LNCaP clone FGC (cell line): ENCODE measurements around the gene HLCS.

Experiments
- DNase-seq: peaks from one replicate; pipeline ENCODE4 v3.0.0-alpha.2; 2011; ENCODE audit warnings: low read depth
- H3K4me3 ChIP-seq: 2 replicates; pipeline ENCODE4 v1.5.1; 2011; ENCODE audit warnings: mild to moderate bottlenecking, low read depth, low read length, control low read depth
- TF ChIP-seq, protein P1 (sequence below): IDR thresholded peaks from 2 replicates; pipeline ENCODE4 v1.5.1; 2012; ENCODE audit warnings: mild to moderate bottlenecking; ENCODE audit not compliant: control insufficient read depth, insufficient read depth; ENCODE audit errors: extremely low read depth

The HLCS gene

DNA sequence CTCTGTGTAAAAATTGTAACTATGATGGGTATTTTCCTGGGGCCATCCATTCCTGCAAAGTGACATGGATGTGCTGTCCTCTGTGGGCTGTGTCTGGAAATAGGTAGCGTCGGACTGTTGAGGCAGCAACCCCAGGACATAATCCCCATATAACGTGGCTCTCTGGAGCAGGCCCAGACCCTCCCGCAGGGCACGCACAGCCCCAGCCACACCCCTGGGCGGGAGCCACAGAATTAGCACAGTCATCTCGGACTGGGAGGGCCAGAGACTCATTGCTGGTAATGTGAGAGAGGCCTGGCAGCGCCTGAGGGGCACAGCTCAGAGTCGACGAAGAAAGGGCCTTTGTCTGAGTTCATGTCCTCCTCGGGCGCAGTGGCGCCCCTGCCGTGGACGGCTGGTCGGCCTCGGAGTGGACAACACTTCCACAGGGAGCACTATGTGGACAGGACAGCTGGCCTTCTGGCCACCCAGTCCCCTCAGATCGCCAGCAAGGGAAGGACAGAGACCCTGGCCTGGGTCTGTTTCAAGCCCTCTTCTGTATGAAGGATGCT lies 247.4 kb downstream of the HLCS start:
- no peak overlapping the region for H3K4me3 ChIP-seq
- TF ChIP-seq, protein P1, sequence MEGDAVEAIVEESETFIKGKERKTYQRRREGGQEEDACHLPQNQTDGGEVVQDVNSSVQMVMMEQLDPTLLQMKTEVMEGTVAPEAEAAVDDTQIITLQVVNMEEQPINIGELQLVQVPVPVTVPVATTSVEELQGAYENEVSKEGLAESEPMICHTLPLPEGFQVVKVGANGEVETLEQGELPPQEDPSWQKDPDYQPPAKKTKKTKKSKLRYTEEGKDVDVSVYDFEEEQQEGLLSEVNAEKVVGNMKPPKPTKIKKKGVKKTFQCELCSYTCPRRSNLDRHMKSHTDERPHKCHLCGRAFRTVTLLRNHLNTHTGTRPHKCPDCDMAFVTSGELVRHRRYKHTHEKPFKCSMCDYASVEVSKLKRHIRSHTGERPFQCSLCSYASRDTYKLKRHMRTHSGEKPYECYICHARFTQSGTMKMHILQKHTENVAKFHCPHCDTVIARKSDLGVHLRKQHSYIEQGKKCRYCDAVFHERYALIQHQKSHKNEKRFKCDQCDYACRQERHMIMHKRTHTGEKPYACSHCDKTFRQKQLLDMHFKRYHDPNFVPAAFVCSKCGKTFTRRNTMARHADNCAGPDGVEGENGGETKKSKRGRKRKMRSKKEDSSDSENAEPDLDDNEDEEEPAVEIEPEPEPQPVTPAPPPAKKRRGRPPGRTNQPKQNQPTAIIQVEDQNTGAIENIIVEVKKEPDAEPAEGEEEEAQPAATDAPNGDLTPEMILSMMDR: no peak
- DNase-seq: no peak

DNA sequence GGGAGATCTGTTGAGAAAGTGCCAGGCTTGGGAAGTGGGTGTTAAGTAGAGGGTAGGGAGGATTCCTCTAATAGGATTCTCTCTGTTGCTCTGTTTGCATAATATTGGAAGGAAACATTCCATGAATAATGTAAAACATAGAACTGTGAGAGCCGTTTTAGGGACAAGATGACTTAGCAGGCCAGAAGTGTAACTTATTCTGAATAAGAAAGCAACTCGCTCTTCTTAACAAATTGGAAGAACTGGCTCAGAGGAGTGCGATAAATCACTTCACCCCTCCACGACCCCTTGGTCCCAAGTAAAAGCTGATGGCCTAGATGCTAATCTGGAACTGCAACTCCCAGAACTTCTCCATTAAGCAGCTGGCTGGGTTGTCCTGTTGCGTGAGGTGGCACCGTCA lies 248.5 kb downstream of the HLCS start:
- TF ChIP-seq, protein P1: no peak
- H3K4me3 ChIP-seq: no peak overlapping the region
- DNase-seq: no peak

DNA sequence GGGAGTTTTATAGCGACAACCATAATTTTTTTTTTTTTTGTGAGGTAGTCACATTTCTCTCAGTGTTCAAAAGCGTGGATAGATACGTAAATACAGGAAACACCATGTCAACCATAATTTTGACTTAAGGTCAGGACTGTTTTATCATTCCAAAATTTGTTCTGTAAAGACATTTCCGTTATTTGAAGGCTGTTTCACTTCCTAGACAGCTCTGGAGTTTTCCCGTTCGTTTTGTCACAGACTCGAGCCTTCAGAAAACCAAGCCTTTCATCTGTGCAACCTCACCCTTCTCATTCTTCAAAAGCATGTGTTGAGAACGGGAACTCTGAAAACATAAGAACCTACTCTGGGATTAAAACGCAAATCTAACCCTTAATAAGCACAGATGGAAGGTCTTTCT lies 249.6 kb downstream of the HLCS start:
- H3K4me3 ChIP-seq: no peak overlapping the region
- TF ChIP-seq, protein P1: no peak
- DNase-seq: no peak

DNA sequence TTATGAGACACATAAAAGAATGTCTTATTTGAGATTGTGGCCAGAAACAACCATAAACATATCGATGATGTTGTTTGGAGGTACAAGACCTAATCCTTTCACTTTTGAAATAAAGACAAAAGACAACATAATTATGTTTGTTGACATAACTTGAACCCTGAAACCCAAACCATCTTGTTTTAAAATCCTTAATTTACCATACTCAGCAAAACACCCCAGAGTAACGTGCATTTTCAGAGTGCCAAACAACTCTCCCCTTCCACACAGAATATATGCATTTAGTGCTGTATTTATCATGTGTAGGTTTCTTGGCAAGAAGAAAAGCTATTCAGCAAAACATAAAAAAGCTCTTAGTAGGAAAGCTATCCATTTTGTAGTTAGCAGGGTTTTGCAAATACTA lies 250.1 kb downstream of the HLCS start:
- H3K4me3 ChIP-seq: no peak overlapping the region
- no peak for DNase-seq
- TF ChIP-seq, protein P1: no peak

DNA sequence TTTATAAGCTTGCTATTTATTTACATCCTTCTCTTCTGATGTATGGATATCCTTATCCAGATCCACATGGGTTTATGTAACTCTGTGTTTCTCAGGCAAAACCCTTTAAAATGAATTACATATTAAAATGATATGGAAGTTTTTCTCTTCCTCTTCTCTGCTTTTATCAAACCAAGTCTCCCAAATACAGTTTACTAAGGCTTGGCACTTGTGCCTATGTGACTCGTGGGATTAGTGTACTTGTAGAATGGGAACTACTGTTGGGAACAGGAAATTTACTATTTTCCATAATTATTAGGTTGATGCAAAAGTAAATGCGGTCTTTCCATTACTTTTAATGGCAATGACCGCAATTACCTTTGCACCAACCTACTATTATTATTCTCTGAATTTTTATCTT lies 252.7 kb downstream of the HLCS start:
- TF ChIP-seq, protein P1: no peak
- DNase-seq: no peak
- H3K4me3 ChIP-seq: no peak overlapping the region

DNA sequence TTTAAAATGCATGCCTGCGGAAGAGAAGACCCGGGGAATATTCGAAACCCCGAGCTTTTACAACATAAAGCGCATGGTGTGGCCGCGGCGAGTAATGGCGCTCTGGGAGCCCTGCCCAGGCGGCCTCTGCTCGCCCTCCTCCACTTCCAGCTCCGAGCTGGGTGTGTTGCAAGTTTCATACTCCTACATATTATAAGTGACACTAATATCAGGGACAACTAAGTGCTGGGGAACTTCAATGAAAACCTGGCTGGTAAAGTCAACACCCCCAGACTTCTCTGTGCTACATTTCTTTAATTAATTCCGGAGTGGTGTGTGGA lies 255.8 kb downstream of the HLCS start:
- TF ChIP-seq, protein P1: no peak
- no peak for DNase-seq
- H3K4me3 ChIP-seq: no peak overlapping the region
